ENCODE results near the gene OPTN. TPM values are rescaled to one million over a fixed set of nuclear protein-coding genes. Genes with fewer than 3 reads are reported as not detected.

OPTN gene
- total and polyA plus RNA-seq, 8 donors, result 32.6 to 82.3 (median 40.9) TPM

GRCh38 chr10:13099144-13099665, 758 bp upstream of the OPTN start:
- intact Hi-C loops (cut with DNase I; ENCODE audit: low total_unique reads), result loop anchor here (5.0 kb wide), 1 partner anchor 193 kb away; no protein-coding TSS in a partner anchor
- 3 to 6% (median 5%) methylated on average over 13 to 14 of the region's 14 CpGs for WGBS, 5 donors

GRCh38 chr10:13100349-13101294, 659 bp downstream of the OPTN start:
- intact Hi-C loops (cut with DNase I; ENCODE audit: low total_unique reads), result no loop called here

More at GRCh38 chr10:13099144-13099665, 758 bp upstream of the OPTN start:
- Histone ChIP-seq H3K4me3 (peak overlapping the region; percentile 73 to 99 (median 95)), H3K27ac (peak overlapping the region; percentile 90 to 97 (median 95)), H3K27me3 (no peaks in the 10 kb centered on the region), H3K9me3 (no peaks in the 10 kb centered on the region), H3K4me1 (peaks cover 21 to 37% (median 30%) of the 10 kb centered on the region in 4 donors), H3K36me3 (no peaks in the 10 kb centered on the region)
- TF ChIP-seq EP300 (IDR thresholded peaks at IDR 0.05) (no peak), CTCF (IDR thresholded peaks at IDR 0.05) (peak in 1 of 7 experiments; percentile 3), POLR2AphosphoS5 (IDR thresholded peaks at IDR 0.05) (no peak), POLR2A (IDR thresholded peaks at IDR 0.05) (no peak)
- DNase-seq, result peak in 1 of 2 donors; percentile 85

GRCh38 chr10:13102002-13102794, 2.2 kb downstream of the OPTN start:
- Histone ChIP-seq H3K36me3 (peaks cover 0 to 7% (median 0%) of the 10 kb centered on the region in 4 donors), H3K27ac (peak overlapping the region; percentile 40 to 97 (median 54)), H3K27me3 (no peaks in the 10 kb centered on the region), H3K4me3 (peak overlapping the region in 2 of 4 donors; percentile 8 to 98), H3K9me3 (no peaks in the 10 kb centered on the region), H3K4me1 (peaks cover 21 to 59% (median 36%) of the 10 kb centered on the region in 4 donors)
- intact Hi-C loops (cut with DNase I; ENCODE audit: low total_unique reads), result no loop called here
- DNase-seq, result peak in 1 of 2 donors; percentile 39
- 62 to 76% (median 68%) methylated on average over 13 of the region's 13 CpGs for WGBS, 5 donors
- TF ChIP-seq POLR2AphosphoS5 (IDR thresholded peaks at IDR 0.05) (no peak), CTCF (IDR thresholded peaks at IDR 0.05) (no peak), POLR2A (IDR thresholded peaks at IDR 0.05) (no peak), EP300 (IDR thresholded peaks at IDR 0.05) (no peak)

More at GRCh38 chr10:13100349-13101294, 659 bp downstream of the OPTN start:
- WGBS, 5 donors, result 3 to 7% (median 4%) methylated on average over 14 to 35 of the region's 35 CpGs
- Histone ChIP-seq H3K36me3 (peaks cover 0 to 7% (median 0%) of the 10 kb centered on the region in 4 donors), H3K9me3 (no peaks in the 10 kb centered on the region), H3K4me1 (peaks cover 21 to 43% (median 32%) of the 10 kb centered on the region in 4 donors), H3K27me3 (no peaks in the 10 kb centered on the region), H3K4me3 (peak overlapping the region; percentile 73 to 99 (median 95)), H3K27ac (peak overlapping the region; percentile 90 to 97 (median 95))
- TF ChIP-seq POLR2AphosphoS5 (IDR thresholded peaks at IDR 0.05) (peak in 1 of 3 donors; percentile 5), POLR2A (IDR thresholded peaks at IDR 0.05) (no peak)
- peak; percentile 34 to 72 for DNase-seq

GRCh38 chr10:13103554-13103953, 3.6 kb downstream of the OPTN start:
- peaks cover 0 to 7% (median 3%) of the 10 kb centered on the region in 4 donors for H3K36me3 ChIP-seq
- WGBS, 5 donors, result 89 to 94% (median 91%) methylated on average over 2 of the region's 2 CpGs
- no peaks in the 10 kb centered on the region for H3K9me3 ChIP-seq
- H3K27ac ChIP-seq, result no peak overlapping the region
- TF ChIP-seq EP300 (IDR thresholded peaks at IDR 0.05), result no peak
- TF ChIP-seq POLR2A (IDR thresholded peaks at IDR 0.05), result no peak
- no peak for TF ChIP-seq POLR2AphosphoS5 (IDR thresholded peaks at IDR 0.05)
- no peak for TF ChIP-seq CTCF (IDR thresholded peaks at IDR 0.05)
- intact Hi-C loops (cut with DNase I; ENCODE audit: low total_unique reads), result no loop called here
- DNase-seq, result no peak
- H3K4me3 ChIP-seq, result no peak overlapping the region
- peaks cover 30 to 72% (median 45%) of the 10 kb centered on the region in 4 donors for H3K4me1 ChIP-seq
- no peaks in the 10 kb centered on the region for H3K27me3 ChIP-seq

Data from stomach (tissue), 9 donors.